GM23338 (cell line): ENCODE measurements around the gene MYT1. TPM values are rescaled to one million over a fixed set of nuclear protein-coding genes. Genes with fewer than 3 reads are reported as not detected.
"Not testable (repeated sequence)": the region's sequence is repeated elsewhere in the genome, so short reads cannot be mapped to it uniquely, and the experiment has no call there.

Experiments
- ATAC-seq: fragments of 200-7000 bp; cut with Tn5 transposase; 3 replicates; pipeline ENCODE4 v1.9.1; 2020
- DNase-seq: peaks from one replicate; pipeline ENCODE4 v3.0.0-alpha.2; 2015; ENCODE audit warnings: low spot score
- H2AFZ ChIP-seq: fragments of 200-600 bp; sonication (generic); 2 replicates; pipeline ENCODE4 v1.8.0; 2016; ENCODE audit warnings: antibody characterized with exemption, mild to moderate bottlenecking, moderate library complexity
- H3F3A ChIP-seq: fragments of 200-600 bp; sonication (generic); replicated peaks from 2 replicates; pipeline ENCODE4 v1.8.0; 2017; ENCODE audit warnings: antibody characterized with exemption, mixed run types, low read depth
- H3K27ac ChIP-seq: fragments of 200-600 bp; sonication (generic); 2 replicates; pipeline ENCODE4 v1.6.1; 2016; ENCODE audit warnings: low read depth
- H3K27me3 ChIP-seq: fragments of 200-600 bp; sonication (generic); 2 replicates; pipeline ENCODE4 v1.8.0; 2016; ENCODE audit warnings: mild to moderate bottlenecking, mixed run types, moderate library complexity; ENCODE audit not compliant: insufficient read depth
- H3K36me3 ChIP-seq: fragments of 200-600 bp; sonication (generic); 2 replicates; pipeline ENCODE4 v1.8.0; 2016; ENCODE audit warnings: mild to moderate bottlenecking; ENCODE audit not compliant: insufficient read depth
- H3K4me1 ChIP-seq: fragments of 200-600 bp; sonication (generic); 2 replicates; pipeline ENCODE4 v1.8.0; 2016; ENCODE audit warnings: mild to moderate bottlenecking, moderate library complexity; ENCODE audit not compliant: insufficient read depth
- H3K4me2 ChIP-seq: fragments of 200-600 bp; sonication (generic); 2 replicates; pipeline ENCODE4 v1.7.1; 2017; ENCODE audit warnings: mixed run types
- H3K4me3 ChIP-seq: fragments of 200-600 bp; sonication (generic); 2 replicates; pipeline ENCODE4 v1.6.1; 2016; ENCODE audit warnings: mixed run types
- H3K79me2 ChIP-seq: fragments of 200-600 bp; sonication (generic); replicated peaks from 2 replicates; pipeline ENCODE4 v1.8.0; 2017; ENCODE audit warnings: mild to moderate bottlenecking; ENCODE audit not compliant: insufficient read depth
- H3K9me2 ChIP-seq: fragments of 200-600 bp; sonication (generic); 2 replicates; pipeline ENCODE4 v1.8.0; 2017; ENCODE audit not compliant: insufficient read depth
- H4K20me1 ChIP-seq: fragments of 200-600 bp; sonication (generic); replicated peaks from 2 replicates; pipeline ENCODE4 v1.8.0; 2017; ENCODE audit warnings: mild to moderate bottlenecking; ENCODE audit not compliant: insufficient read depth
- H3K27ac Mint-ChIP-seq: 2 replicates; pipeline ENCODE4 v1.8.0; 2020; ENCODE audit warnings: inconsistent platforms, mild to moderate bottlenecking, moderate library complexity, mixed read lengths
- H3K27me3 Mint-ChIP-seq: 3 replicates; pipeline ENCODE4 v1.8.0; 2022; ENCODE audit warnings: low read depth, mild to moderate bottlenecking, moderate library complexity, mixed read lengths, inconsistent platforms; ENCODE audit not compliant: insufficient read depth, poor library complexity
- H3K36me3 Mint-ChIP-seq: 3 replicates; pipeline ENCODE4 v1.8.0; 2021; ENCODE audit warnings: low read depth, mild to moderate bottlenecking, inconsistent platforms, moderate library complexity, mixed read lengths
- H3K4me1 Mint-ChIP-seq: 3 replicates; pipeline ENCODE4 v1.8.0; 2020; ENCODE audit warnings: mild to moderate bottlenecking, inconsistent platforms, mixed read lengths
- H3K4me3 Mint-ChIP-seq: 3 replicates; pipeline ENCODE4 v1.8.0; 2021; ENCODE audit warnings: moderate library complexity, mild to moderate bottlenecking, inconsistent platforms, mixed read lengths
- H3K9me3 Mint-ChIP-seq: 3 replicates; pipeline ENCODE4 v1.8.0; 2020; ENCODE audit warnings: moderate library complexity, mild to moderate bottlenecking, inconsistent platforms, mixed read lengths
- CREB1 ChIP-seq: fragments of 250-450 bp; sonication (Bioruptor Pico); IDR thresholded peaks from 2 replicates; pipeline ENCODE4 v1.5.0; 2020; ENCODE audit warnings: low read depth, mild to moderate bottlenecking, moderate library complexity
- ETS1 ChIP-seq: IDR thresholded peaks from 2 replicates; pipeline ENCODE4 v1.6.1; 2016; ENCODE audit warnings: antibody characterized with exemption
- POLR2AphosphoS5 ChIP-seq: IDR thresholded peaks from 2 replicates; pipeline ENCODE4 v1.6.1; 2016; ENCODE audit warnings: antibody characterized with exemption, low read depth
- ZNF114 ChIP-seq: fragments of 250-450 bp; sonication (Bioruptor Pico); IDR thresholded peaks from 2 replicates; pipeline ENCODE4 v1.5.0; 2020; ENCODE audit warnings: mild to moderate bottlenecking, moderate library complexity
- polyA plus RNA-seq: library from polyadenylated mRNA; unstranded; fragments of >200 nt; fragmentation: Nextera tagmentation; extraction: Ambion mirVana; gene quantifications from 2 replicates; pipeline ENCODE4 v1.2.1, GENCODE V29; 2016
- total RNA-seq: library from RNA; depleted of rRNA; stranded (reverse); fragments of >200 nt; shearing (Covaris generic); gene quantifications from 2 replicates; pipeline ENCODE4 v1.2.3, GENCODE V29; 2014

MYT1 gene
- total and polyA plus RNA-seq, 2 experiments from 2014 or later = 0.83 to 1.6 TPM

GRCh38 chr20:64121586-64121985 is 42.7 kb upstream of the MYT1 start:
- no peaks in the 10 kb centered on the region for H3F3A ChIP-seq
- no peak for DNase-seq
- H4K20me1 ChIP-seq = no peaks in the 10 kb centered on the region
- Mint-ChIP-seq H3K9me3 (peaks cover 7% of the 10 kb centered on the region), H3K4me3 (no peak overlapping the region), H3K27ac (no peak overlapping the region), H3K27me3 (peaks cover 11% of the 10 kb centered on the region), H3K36me3 (no peaks in the 10 kb centered on the region), H3K4me1 (peaks cover 4% of the 10 kb centered on the region; the same call in 2 of the 3 replicates)
- H3K27ac ChIP-seq = no peak overlapping the region
- no peaks in the 10 kb centered on the region for H3K9me2 ChIP-seq
- H2AFZ ChIP-seq = no peak overlapping the region
- H3K4me1 ChIP-seq = no peaks in the 10 kb centered on the region; the same call in 1 of the 2 replicates
- H3K27me3 ChIP-seq = no peaks in the 10 kb centered on the region
- no peak overlapping the region for H3K4me2 ChIP-seq
- H3K79me2 ChIP-seq = no peaks in the 10 kb centered on the region
- no peak for ATAC-seq
- no peak overlapping the region for H3K4me3 ChIP-seq
- TF ChIP-seq CREB1 (no peak), POLR2AphosphoS5 (no peak)
- H3K36me3 ChIP-seq = no peaks in the 10 kb centered on the region

- H3K79me2 ChIP-seq, H3K4me1 Mint-ChIP-seq, H4K20me1 ChIP-seq, H3K36me3 ChIP-seq, H3K4me2 ChIP-seq, H2AFZ ChIP-seq, H3K27ac Mint-ChIP-seq, H3K4me1 ChIP-seq, H3K27ac ChIP-seq, H3K36me3 Mint-ChIP-seq, DNase-seq, H3K4me3 Mint-ChIP-seq, H3K27me3 ChIP-seq, ATAC-seq, H3K4me3 ChIP-seq, H3K9me3 Mint-ChIP-seq, H3K9me2 ChIP-seq, H3F3A ChIP-seq: not testable (repeated sequence)
- peaks cover 11% of the 10 kb centered on the region for H3K27me3 Mint-ChIP-seq
These were observed 41.3 kb upstream of the MYT1 start for GRCh38 chr20:64122927-64123326.

GRCh38 chr20:64123517-64123916 is 40.7 kb upstream of the MYT1 start:
- not testable (repeated sequence) for H3K9me2 ChIP-seq, H3K79me2 ChIP-seq

GRCh38 chr20:64129146-64129782 is 35.0 kb upstream of the MYT1 start:
- Histone ChIP-seq H3K36me3 (no peaks in the 10 kb centered on the region), H3K4me1 (no peaks in the 10 kb centered on the region), H3F3A (no peaks in the 10 kb centered on the region), H3K27me3 (no peaks in the 10 kb centered on the region), H3K4me2 (no peak overlapping the region), H3K27ac (no peak overlapping the region), H4K20me1 (no peaks in the 10 kb centered on the region), H3K79me2 (no peaks in the 10 kb centered on the region), H2AFZ (no peak overlapping the region), H3K4me3 (no peak overlapping the region), H3K9me2 (no peaks in the 10 kb centered on the region)
- ATAC-seq = no peak
- H3K27ac Mint-ChIP-seq = no peak overlapping the region
- no peaks in the 10 kb centered on the region for H3K4me1 Mint-ChIP-seq
- H3K36me3 Mint-ChIP-seq = no peaks in the 10 kb centered on the region
- H3K4me3 Mint-ChIP-seq = no peak overlapping the region
- peaks cover 10% of the 10 kb centered on the region for H3K9me3 Mint-ChIP-seq
- no peaks in the 10 kb centered on the region for H3K27me3 Mint-ChIP-seq
- DNase-seq = no peak
- TF ChIP-seq ETS1 = no peak
- no peak for TF ChIP-seq CREB1
- TF ChIP-seq ZNF114 (CRISPR knock-in tag) = no peak

More at GRCh38 chr20:64123517-64123916, 40.7 kb upstream of the MYT1 start:
- H3K4me3 Mint-ChIP-seq, H3K27me3 ChIP-seq, H2AFZ ChIP-seq, H4K20me1 ChIP-seq, H3K36me3 ChIP-seq, H3F3A ChIP-seq, ATAC-seq, DNase-seq, H3K4me2 ChIP-seq, H3K9me3 Mint-ChIP-seq, H3K27ac ChIP-seq, H3K4me1 Mint-ChIP-seq, H3K4me3 ChIP-seq, H3K36me3 Mint-ChIP-seq, H3K27ac Mint-ChIP-seq, H3K4me1 ChIP-seq: not testable (repeated sequence)
- peaks cover 11% of the 10 kb centered on the region for H3K27me3 Mint-ChIP-seq
